IPS-20b (cell line): ENCODE data around the gene PLAAT5.
"Not testable (repeated sequence)": the region's sequence is repeated elsewhere in the genome, so short reads cannot be mapped to it uniquely, and the experiment has no call there.

Source experiments
- H3K27ac ChIP-seq: one replicate; pipeline ENCODE4 v1.5.1; 2013; ENCODE audit warnings: low read length
- H3K27me3 ChIP-seq: 2 replicates; pipeline ENCODE4 v1.6.1; 2013; ENCODE audit warnings: mild to moderate bottlenecking, low read length, inconsistent platforms; ENCODE audit not compliant: insufficient read depth
- H3K36me3 ChIP-seq: 2 replicates; pipeline ENCODE4 v1.6.1; 2013; ENCODE audit warnings: low read depth, mild to moderate bottlenecking, inconsistent platforms, low read length, moderate library complexity; ENCODE audit not compliant: insufficient read depth
- H3K4me1 ChIP-seq: 2 replicates; pipeline ENCODE4 v1.6.1; 2013; ENCODE audit warnings: mild to moderate bottlenecking, control low read depth, inconsistent platforms, low read length, moderate library complexity; ENCODE audit not compliant: insufficient read depth
- H3K4me3 ChIP-seq: 2 replicates; pipeline ENCODE4 v1.5.1; 2013; ENCODE audit warnings: mild to moderate bottlenecking, low read length, inconsistent platforms
- H3K9ac ChIP-seq: 2 replicates; pipeline ENCODE4 v1.6.1; 2013; ENCODE audit warnings: low read depth, mild to moderate bottlenecking, inconsistent platforms, low read length, moderate library complexity
- H3K9me3 ChIP-seq: 2 replicates; pipeline ENCODE4 v1.6.1; 2013; ENCODE audit warnings: mild to moderate bottlenecking, low read depth, low read length, inconsistent platforms; ENCODE audit not compliant: insufficient read depth

PLAAT5 gene

GRCh38 chr11:63529373-63529772 lies 38.4 kb upstream of the PLAAT5 start:
- H3K9me3 ChIP-seq, H3K27me3 ChIP-seq, H3K36me3 ChIP-seq: not testable (repeated sequence)
- H3K27ac ChIP-seq = peak overlapping the region; percentile 50
- H3K9ac ChIP-seq = peak overlapping the region; percentile 74
- H3K4me1 ChIP-seq = peaks cover 42% of the 10 kb centered on the region
- H3K4me3 ChIP-seq = peak overlapping the region; percentile 21

DNA sequence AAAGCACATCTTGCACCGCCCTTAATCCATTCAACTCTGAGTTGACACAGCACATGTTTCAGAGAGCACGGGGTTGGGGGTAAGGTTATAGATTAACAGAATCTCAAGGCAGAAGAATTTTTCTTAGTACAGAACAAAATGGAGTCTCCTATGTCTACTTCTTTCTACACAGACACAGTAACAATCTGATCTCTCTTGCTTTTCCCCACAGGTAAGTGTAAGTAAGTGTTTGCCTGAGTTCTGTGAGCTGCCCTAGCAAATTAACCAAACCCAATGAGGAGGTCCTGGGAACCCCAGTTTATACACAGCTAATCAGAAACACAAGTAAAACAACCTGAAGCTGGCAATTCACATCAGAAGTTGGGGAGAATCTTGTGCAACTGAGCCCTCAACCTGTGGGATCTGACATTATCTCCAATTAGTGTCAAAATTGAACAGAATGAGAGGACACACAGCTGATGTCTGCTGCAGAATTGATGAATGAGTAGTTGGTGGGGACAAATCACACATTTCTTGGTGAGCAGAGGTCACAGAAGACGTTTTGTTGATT lies 37.8 kb upstream of the PLAAT5 start:
- H3K27me3 ChIP-seq, H3K9me3 ChIP-seq, H3K36me3 ChIP-seq: not testable (repeated sequence)
- Histone ChIP-seq H3K4me3 (peak overlapping the region; percentile 20; the same call in 1 of the 2 replicates), H3K4me1 (peaks cover 42% of the 10 kb centered on the region), H3K27ac (peak overlapping the region; percentile 50), H3K9ac (peak overlapping the region; percentile 74)

DNA sequence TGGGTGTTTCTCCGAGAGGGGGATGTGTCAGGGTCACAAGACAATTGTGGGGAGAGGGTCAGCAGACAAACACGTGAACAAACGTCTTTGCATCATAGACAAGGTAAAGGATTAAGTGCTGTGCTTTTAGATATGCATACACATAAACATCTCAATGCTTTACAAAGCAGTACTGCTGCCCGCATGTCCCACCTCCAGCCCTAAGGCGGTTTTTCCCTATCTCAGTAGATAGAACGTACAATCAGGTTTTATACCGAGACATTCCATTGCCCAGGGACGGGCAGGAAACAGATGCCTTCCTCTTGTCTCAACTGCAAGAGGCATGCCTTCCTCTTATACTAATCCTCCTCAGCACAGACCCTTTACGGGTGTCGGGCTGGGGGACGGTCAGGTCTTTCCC lies 37.2 kb upstream of the PLAAT5 start:
- Histone ChIP-seq H3K4me1 (peaks cover 38% of the 10 kb centered on the region), H3K9me3 (peaks cover 11% of the 10 kb centered on the region)
- H3K27ac ChIP-seq, H3K4me3 ChIP-seq, H3K9ac ChIP-seq, H3K27me3 ChIP-seq, H3K36me3 ChIP-seq: not testable (repeated sequence)

DNA sequence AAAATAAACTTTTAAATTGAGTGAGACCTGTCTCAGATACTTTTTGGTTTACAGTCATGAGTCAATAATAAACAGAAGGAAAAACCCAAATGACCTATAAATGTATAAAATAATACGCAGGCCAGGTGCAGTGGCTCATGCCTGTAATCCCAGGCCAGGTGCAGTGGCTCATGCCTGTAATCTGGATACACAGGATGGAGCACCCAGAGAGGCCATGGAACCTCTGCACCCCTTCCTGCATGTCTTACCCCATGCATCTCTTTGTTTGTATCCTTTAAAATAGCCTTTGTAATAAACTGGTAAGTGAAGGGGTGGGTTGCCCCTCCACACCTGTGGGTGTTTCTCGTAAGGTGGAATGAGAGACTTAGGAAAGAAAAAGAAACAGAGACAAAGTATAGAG lies 36.7 kb upstream of the PLAAT5 start:
- Histone ChIP-seq H3K9me3 (peaks cover 11% of the 10 kb centered on the region), H3K36me3 (no peaks in the 10 kb centered on the region), H3K4me3 (peak overlapping the region; percentile 3; the same call in 1 of the 2 replicates), H3K27me3 (no peaks in the 10 kb centered on the region), H3K9ac (peak overlapping the region; percentile 47), H3K4me1 (peaks cover 33% of the 10 kb centered on the region), H3K27ac (peak overlapping the region; percentile 7)

GRCh38 chr11:63523151-63523550 lies 32.2 kb upstream of the PLAAT5 start:
- H3K9ac ChIP-seq = no peak overlapping the region
- peaks cover 6% of the 10 kb centered on the region; the same call in 1 of the 2 replicates for H3K4me1 ChIP-seq
- H3K36me3 ChIP-seq = no peaks in the 10 kb centered on the region
- no peak overlapping the region for H3K27ac ChIP-seq
- peaks cover 11% of the 10 kb centered on the region for H3K9me3 ChIP-seq
- no peaks in the 10 kb centered on the region for H3K27me3 ChIP-seq
- no peak overlapping the region for H3K4me3 ChIP-seq

DNA sequence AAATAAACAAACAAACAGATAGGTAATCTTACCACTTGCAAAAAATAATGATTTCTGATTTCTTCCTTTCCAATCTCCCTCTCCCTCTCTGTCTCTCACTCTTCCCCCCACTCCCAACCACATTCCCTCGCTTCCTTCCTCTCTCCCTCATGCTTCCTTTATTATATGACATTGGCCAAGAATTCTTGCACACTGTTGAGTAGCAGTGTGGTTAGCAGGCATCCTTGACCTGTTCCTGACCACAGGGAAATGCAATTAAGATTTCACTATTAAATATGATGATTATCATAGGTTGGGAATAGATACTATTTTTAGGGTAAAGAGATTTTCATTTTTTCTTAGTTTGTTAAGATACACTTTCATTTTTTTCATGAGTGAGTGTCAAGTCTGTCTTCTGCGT lies 30.9 kb upstream of the PLAAT5 start:
- H3K27me3 ChIP-seq = no peaks in the 10 kb centered on the region
- no peaks in the 10 kb centered on the region for H3K4me1 ChIP-seq
- no peak overlapping the region for H3K27ac ChIP-seq
- no peaks in the 10 kb centered on the region for H3K36me3 ChIP-seq
- H3K9me3 ChIP-seq = peaks cover 11% of the 10 kb centered on the region
- no peak overlapping the region for H3K4me3 ChIP-seq
- H3K9ac ChIP-seq = no peak overlapping the region

GRCh38 chr11:63520606-63521170 lies 29.7 kb upstream of the PLAAT5 start:
- Histone ChIP-seq H3K27ac (no peak overlapping the region), H3K4me3 (no peak overlapping the region), H3K27me3 (no peaks in the 10 kb centered on the region), H3K4me1 (no peaks in the 10 kb centered on the region), H3K36me3 (no peaks in the 10 kb centered on the region), H3K9me3 (peaks cover 11% of the 10 kb centered on the region), H3K9ac (no peak overlapping the region)

GRCh38 chr11:63518548-63518947 lies 27.6 kb upstream of the PLAAT5 start:
- Histone ChIP-seq H3K4me3 (no peak overlapping the region), H3K36me3 (no peaks in the 10 kb centered on the region), H3K27ac (no peak overlapping the region), H3K9me3 (no peaks in the 10 kb centered on the region; the same call in 1 of the 2 replicates), H3K27me3 (no peaks in the 10 kb centered on the region), H3K9ac (no peak overlapping the region), H3K4me1 (no peaks in the 10 kb centered on the region)

- no peaks in the 10 kb centered on the region for H3K4me1 ChIP-seq
- H3K9ac ChIP-seq = no peak overlapping the region
- H3K9me3 ChIP-seq = no peaks in the 10 kb centered on the region; the same call in 1 of the 2 replicates
- H3K36me3 ChIP-seq = no peaks in the 10 kb centered on the region
- no peak overlapping the region for H3K27ac ChIP-seq
- no peak overlapping the region for H3K4me3 ChIP-seq
- no peaks in the 10 kb centered on the region for H3K27me3 ChIP-seq
These were observed 26.2 kb upstream of the PLAAT5 start for GRCh38 chr11:63517156-63517555.

- Histone ChIP-seq H3K9me3 (no peaks in the 10 kb centered on the region; the same call in 1 of the 2 replicates), H3K27me3 (no peaks in the 10 kb centered on the region), H3K4me1 (no peaks in the 10 kb centered on the region), H3K9ac (no peak overlapping the region), H3K27ac (no peak overlapping the region), H3K4me3 (no peak overlapping the region), H3K36me3 (no peaks in the 10 kb centered on the region)
These were observed 25.1 kb upstream of the PLAAT5 start for GRCh38 chr11:63516109-63516508.

GRCh38 chr11:63512816-63513215 lies 21.8 kb upstream of the PLAAT5 start:
- H3K36me3 ChIP-seq = no peaks in the 10 kb centered on the region
- H3K4me3 ChIP-seq = no peak overlapping the region
- 0 out of 2 replicates have a peak, but pooled peaks cover 7% of the 10 kb centered on the region for H3K4me1 ChIP-seq
- no peak overlapping the region for H3K9ac ChIP-seq
- no peak overlapping the region for H3K27ac ChIP-seq
- no peaks in the 10 kb centered on the region for H3K9me3 ChIP-seq
- H3K27me3 ChIP-seq = no peaks in the 10 kb centered on the region

GRCh38 chr11:63511048-63511748 lies 20.2 kb upstream of the PLAAT5 start:
- no peaks in the 10 kb centered on the region for H3K36me3 ChIP-seq
- peaks cover 9% of the 10 kb centered on the region; the same call in 1 of the 2 replicates for H3K4me1 ChIP-seq
- no peaks in the 10 kb centered on the region for H3K27me3 ChIP-seq
- no peak overlapping the region for H3K27ac ChIP-seq
- H3K9me3 ChIP-seq = no peaks in the 10 kb centered on the region
- H3K4me3 ChIP-seq = no peak overlapping the region
- no peak overlapping the region for H3K9ac ChIP-seq
